GM12878 (cell line): ENCODE measurements around the gene CD27. TPM values are rescaled to one million over a fixed set of nuclear protein-coding genes. Genes with fewer than 3 reads are reported as not detected.
"Not testable (repeated sequence)": the region's sequence is repeated elsewhere in the genome, so short reads cannot be mapped to it uniquely, and the experiment has no call there.

Experiments used
- ATAC-seq: fragments of 200-7000 bp; cut with Tn5 transposase; 3 replicates; pipeline ENCODE4 v1.9.1; 2020; ENCODE audit warnings: mild to moderate bottlenecking, moderate library complexity
- BruUV-seq: library from RNA; stranded (reverse); fragments of 400-500 nt; replicated peaks from 2 replicates; lab custom pipeline; 2021; lab: Mats Ljungman, UMichigan
- CTCF ChIA-PET: fragments of 300-600 bp; sonication (Branson Sonifier 250); formaldehyde crosslinking; extraction: SDS; loops from one replicate; lab custom pipeline; 2021; ENCODE audit warnings: inconsistent platforms; lab: Yijun Ruan, JAX
- POLR2A ChIA-PET: fragments of 350-600 bp; formaldehyde crosslinking; extraction: SDS; loops from one replicate; lab custom pipeline; 2021; ENCODE audit warnings: inconsistent platforms; lab: Charles Lee
- RAD21 ChIA-PET: fragments of 300-600 bp; sonication (Branson Sonifier 250); formaldehyde crosslinking; loops from one replicate; lab custom pipeline; 2023; ENCODE audit warnings: antibody characterized with exemption; ENCODE audit not compliant: unreplicated experiment; lab: Charles Lee
- SMC1A ChIA-PET: fragments of 300-600 bp; sonication (Branson Sonifier 250); formaldehyde crosslinking; loops from one replicate; lab custom pipeline; 2023; ENCODE audit not compliant: unreplicated experiment, uncharacterized antibody; lab: Charles Lee
- DNase-seq: peaks from one replicate; pipeline ENCODE4 v3.0.0-alpha.2; 2011; ENCODE audit warnings: low read depth, low spot score
- FAIRE-seq: peaks from 3 replicates; lab custom pipeline; 2011; peaks lifted over from hg19 to GRCh38; lab: Jason Lieb, UNC
- H2AFZ ChIP-seq: 2 replicates; pipeline ENCODE4 v1.6.0; 2011; ENCODE audit warnings: low read depth, low read length, control low read depth; ENCODE audit not compliant: control insufficient read depth
- H3K27ac ChIP-seq: 2 replicates; pipeline ENCODE4 v1.5.1; 2011; ENCODE audit warnings: control low read depth; ENCODE audit not compliant: control insufficient read depth, insufficient read depth
- H3K27me3 ChIP-seq, 2 experiments: replicated peaks in 1 of 2; 2 replicates each; pipeline versions ENCODE4 v1.6.0 to v1.6.1; 2011; ENCODE audit warnings: low read length in 1 of 2; ENCODE audit not compliant: control insufficient read depth in 2 of 2, insufficient read depth in 2 of 2
- H3K36me3 ChIP-seq, 2 experiments: 2 replicates each; pipeline ENCODE4 v1.5.1; 2011; ENCODE audit warnings: low read length in 1 of 2; ENCODE audit not compliant: control insufficient read depth in 2 of 2, insufficient read depth in 2 of 2
- H3K4me1 ChIP-seq: 2 replicates; pipeline ENCODE4 v1.6.1; 2011; ENCODE audit warnings: mild to moderate bottlenecking, low read length, moderate library complexity, mixed read lengths; ENCODE audit not compliant: control insufficient read depth, insufficient read depth
- H3K4me2 ChIP-seq: 2 replicates; pipeline ENCODE4 v1.6.0; 2011; ENCODE audit warnings: control low read depth; ENCODE audit not compliant: control insufficient read depth, insufficient read depth
- H3K4me3 ChIP-seq: fragments of 200-600 bp; sonication (generic); 2 replicates; pipeline ENCODE4 v1.5.1; 2016
- H3K79me2 ChIP-seq: 2 replicates; pipeline ENCODE4 v1.6.0; 2011; ENCODE audit warnings: low read length; ENCODE audit not compliant: control insufficient read depth, insufficient read depth
- H3K9ac ChIP-seq: 2 replicates; pipeline ENCODE4 v1.8.0; 2011; ENCODE audit warnings: low read length, control low read depth, mixed read lengths; ENCODE audit not compliant: control insufficient read depth, insufficient read depth
- H3K9me3 ChIP-seq: replicated peaks from 3 replicates; pipeline ENCODE4 v1.5.1; 2011; ENCODE audit warnings: mild to moderate bottlenecking, low read length; ENCODE audit not compliant: control insufficient read depth, insufficient read depth
- H4K20me1 ChIP-seq: 2 replicates; pipeline ENCODE4 v1.6.0; 2011; ENCODE audit not compliant: control insufficient read depth, insufficient read depth
- HSF1 ChIP-seq: fragments of 150-350 bp; IDR thresholded peaks from 2 replicates; pipeline ENCODE4 v1.6.1; 2014; ENCODE audit warnings: mild to moderate bottlenecking, low read depth, low read length
- SPI1 ChIP-seq: IDR thresholded peaks from 2 replicates; pipeline ENCODE4 v1.6.1; 2011; ENCODE audit warnings: low read depth, mild to moderate bottlenecking, low read length, moderate library complexity, borderline replicate concordance; ENCODE audit not compliant: insufficient read depth
- SREBF2 ChIP-seq: IDR thresholded peaks from 2 replicates; pipeline ENCODE4 v1.6.1; 2012; ENCODE audit warnings: mild to moderate bottlenecking, low read length
- TBL1XR1 ChIP-seq: IDR thresholded peaks from 2 replicates; pipeline ENCODE4 v1.6.1; 2012; ENCODE audit warnings: low read depth, low read length, improper control_type of control experiment
- WGBS: methylation state at CpG from one replicate; pipeline ENCODE4 v1.1.6; 2016; ENCODE audit warnings: low lambda C conversion rate; ENCODE audit not compliant: insufficient replicate concordance, insufficient coverage; ENCODE audit errors: missing lambda C conversion rate; 5-methylcytosine and 5-hydroxymethylcytosine counted together
- in situ Hi-C: fragments of 300-500 bp; cut with MboI; formaldehyde crosslinking; loops from 9 replicates; pipeline ENCODE4 v1.14.3; 2018; ENCODE audit warnings: mixed read lengths
- intact Hi-C: fragments of 100-400 bp; cut with micrococcal nuclease; formaldehyde crosslinking; loops from one replicate; pipeline ENCODE4 v1.14.2; 2022; ENCODE audit not compliant: unreplicated experiment
- polyA plus RNA-seq, 11 experiments: library from polyadenylated mRNA; depleted of rRNA in 4 of 11; unstranded in 6 of 11; stranded (reverse) in 5 of 11; fragments of >200 nt; fragmentation: Nextera tagmentation in 4 of 11; fragmentation: Illumina TruSeq in 1 of 11; extraction: Ambion mirVana in 4 of 11; extraction: Trizol in 1 of 11; gene quantifications; 1 replicate in 1 of 11; 2 replicates in 10 of 11; pipeline versions ENCODE4 v1.2.1 to v1.2.3, GENCODE V29; 2011 to 2016; ENCODE audit warnings: inconsistent platforms in 2 of 11, missing spikeins in 2 of 11, low read depth in 1 of 11
- total RNA-seq, 4 experiments: library from RNA; depleted of rRNA in 3 of 4; stranded (reverse); fragments of >200 nt in 3 of 4; fragmentation: Illumina TruSeq in 1 of 4; extraction: Trizol in 1 of 4; gene quantifications; 2 replicates each; pipeline versions ENCODE4 v1.2.1 to v1.2.3, GENCODE V29; 2013 to 2021
- TF ChIP-seq, protein P1 (sequence below): fragments of 450-650 bp; IDR thresholded peaks from 2 replicates; pipeline ENCODE4 v1.6.1; 2016; ENCODE audit warnings: mild to moderate bottlenecking

The CD27 gene
- total and polyA plus RNA-seq, 10 of the 15 experiments (the other 5 are each of a cell fraction or from before 2014, with no cell fraction given) = 4.9 to 184 (median 106) TPM

DNA sequence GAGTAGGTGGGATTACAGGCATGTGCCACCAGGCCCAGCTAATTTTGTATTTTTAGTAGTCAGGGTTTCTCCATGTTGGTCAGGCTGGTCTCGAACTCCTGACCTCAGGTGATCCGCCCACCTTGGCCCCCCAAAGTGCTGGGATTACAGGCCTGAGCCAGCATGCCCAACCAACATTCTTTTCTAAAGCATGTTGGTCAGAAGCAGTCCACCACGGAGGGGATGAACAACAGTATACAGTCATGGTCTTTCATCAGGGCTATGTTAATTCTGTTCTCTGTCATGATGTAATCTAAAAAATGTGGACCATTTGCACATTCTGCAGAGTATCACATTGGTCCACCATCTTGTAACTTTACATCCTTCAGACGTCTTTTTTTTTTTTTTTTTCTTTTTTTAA lies 44.7 kb downstream of the CD27 start (continued):
- no peak for TF ChIP-seq HSF1
- TF ChIP-seq SREBF2 = no peak
- no peak for TF ChIP-seq TBL1XR1
- no peak for TF ChIP-seq SPI1
- TF ChIP-seq, protein P1, sequence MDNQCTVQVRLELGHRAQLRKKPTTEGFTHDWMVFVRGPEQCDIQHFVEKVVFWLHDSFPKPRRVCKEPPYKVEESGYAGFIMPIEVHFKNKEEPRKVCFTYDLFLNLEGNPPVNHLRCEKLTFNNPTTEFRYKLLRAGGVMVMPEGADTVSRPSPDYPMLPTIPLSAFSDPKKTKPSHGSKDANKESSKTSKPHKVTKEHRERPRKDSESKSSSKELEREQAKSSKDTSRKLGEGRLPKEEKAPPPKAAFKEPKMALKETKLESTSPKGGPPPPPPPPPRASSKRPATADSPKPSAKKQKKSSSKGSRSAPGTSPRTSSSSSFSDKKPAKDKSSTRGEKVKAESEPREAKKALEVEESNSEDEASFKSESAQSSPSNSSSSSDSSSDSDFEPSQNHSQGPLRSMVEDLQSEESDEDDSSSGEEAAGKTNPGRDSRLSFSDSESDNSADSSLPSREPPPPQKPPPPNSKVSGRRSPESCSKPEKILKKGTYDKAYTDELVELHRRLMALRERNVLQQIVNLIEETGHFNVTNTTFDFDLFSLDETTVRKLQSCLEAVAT = no peak

DNA sequence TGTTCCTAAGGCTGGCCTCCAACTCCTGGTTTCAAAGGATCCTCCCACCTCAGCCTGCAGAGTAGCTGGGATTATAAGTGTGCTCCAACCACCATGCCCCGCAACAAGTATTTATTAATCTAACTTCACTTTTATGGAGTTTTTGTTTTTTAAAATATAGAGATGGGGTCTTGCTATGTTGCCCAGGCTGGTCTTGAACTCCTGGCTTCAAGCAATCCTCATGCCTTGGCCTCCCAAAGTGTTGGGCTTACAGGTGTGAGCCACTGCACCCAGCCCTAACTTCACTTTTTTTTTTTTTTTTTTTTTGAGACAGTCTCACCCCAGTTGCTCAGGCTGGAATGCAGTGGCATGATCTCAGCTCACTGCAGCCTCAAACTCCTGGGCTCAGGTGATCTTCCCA lies 45.9 kb downstream of the CD27 start:
- H3K4me1 ChIP-seq, H2AFZ ChIP-seq, H3K36me3 ChIP-seq, H3K4me2 ChIP-seq, H4K20me1 ChIP-seq, H3K4me3 ChIP-seq, H3K27ac ChIP-seq, in situ Hi-C loops, FAIRE-seq, ATAC-seq, H3K27me3 ChIP-seq, H3K9me3 ChIP-seq, DNase-seq, BruUV-seq, H3K9ac ChIP-seq: not testable (repeated sequence)
- POLR2A ChIA-PET = interaction anchor here (0.6 to 0.7 kb wide), 3 partner anchors 21 to 108 kb away, joined by 3 to 6 read pairs (median 3); no protein-coding TSS in a partner anchor
- CTCF ChIA-PET = interaction anchor here (0.9 to 1.8 kb wide), 3 partner anchors 26 to 67 kb away, joined by 3 to 5 read pairs (median 4); no protein-coding TSS in a partner anchor
- peaks cover 31% of the 10 kb centered on the region for H3K79me2 ChIP-seq
- SMC1A ChIA-PET = interaction anchor here (0.6 to 1.8 kb wide), 6 partner anchors 11 to 156 kb away, joined by 3 to 7 read pairs (median 4); partner anchors contain the start of gene VAMP1
- WGBS = 100% methylated on average over 1 of the region's 1 CpG
- RAD21 ChIA-PET = interaction anchor here (0.6 kb wide), 1 partner anchor 25 kb away, joined by 3 read pairs; no protein-coding TSS in a partner anchor
- intact Hi-C loops = loop anchor here (5.0 kb wide), 1 partner anchor 42 kb away; the partner anchor contains the start of gene GAPDH
